ENCODE results near the gene RPS27L. TPM values are rescaled to one million over a fixed set of nuclear protein-coding genes. Genes with fewer than 3 reads are reported as not detected.
A peak's percentile ranks its signal among the peaks of the same experiment; 100 is the strongest.

Gene RPS27L
- total and polyA plus RNA-seq, 7 experiments from 2014 or later, result 38.7 to 248 (median 111) TPM

DNA sequence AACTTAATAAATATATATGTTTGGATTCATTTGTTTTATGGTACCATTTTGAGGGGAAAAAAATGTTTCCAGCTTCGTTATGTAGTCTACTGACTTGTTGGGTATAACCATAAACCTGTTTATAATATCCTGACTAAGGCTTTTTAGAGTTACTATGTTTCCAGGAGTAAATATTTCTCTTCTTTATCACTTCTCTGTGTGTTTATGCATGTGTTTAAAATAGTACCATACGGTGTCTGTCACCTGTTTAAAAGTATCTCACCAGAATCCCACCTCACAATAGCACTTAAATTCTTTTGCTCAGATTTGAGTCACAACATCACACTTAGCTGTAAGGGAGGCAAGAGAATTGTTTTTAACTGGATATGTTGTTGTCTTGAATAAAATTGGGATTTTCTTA is 20.5 kb downstream of the RPS27L start:
- H3K36me3 Mint-ChIP-seq, result peaks cover 0 to 21% (median 7%) of the 10 kb centered on the region in 5 donors
- no peak overlapping the region for H3K4me3 ChIP-seq (ENCODE audit: low read length)
- H3K4me3 Mint-ChIP-seq, result no peak overlapping the region
- no peaks in the 10 kb centered on the region for H3K9me3 ChIP-seq (ENCODE audit: control insufficient read depth in 2 of 3, low read length in 3 of 3)
- no peak overlapping the region for H3K27ac Mint-ChIP-seq
- H3K4me1 ChIP-seq (ENCODE audit: control insufficient read depth in 2 of 2, insufficient read depth in 2 of 2, low read length in 2 of 2), result no peaks in the 10 kb centered on the region
- H3K9me3 Mint-ChIP-seq, result no peaks in the 10 kb centered on the region
- DNase-seq, result no peak
- H3K27me3 Mint-ChIP-seq, result no peaks in the 10 kb centered on the region
- H3K27ac ChIP-seq (ENCODE audit: low read depth, low read length), result no peak overlapping the region
- ATAC-seq, result no peak
- POLR2A ChIA-PET, result interaction anchor here (1.8 kb wide), 1 partner anchor 25 kb away, joined by 5 read pairs; no protein-coding TSS in a partner anchor
- H3K4me1 Mint-ChIP-seq, result peaks cover 0 to 11% (median 0%) of the 10 kb centered on the region in 7 donors
- intact Hi-C loops (cut with micrococcal nuclease), result no loop called here
- H3K36me3 ChIP-seq (ENCODE audit: control insufficient read depth in 2 of 3, insufficient read depth in 3 of 3, low read length in 3 of 3), result no peaks in the 10 kb centered on the region
- H3K27me3 ChIP-seq (ENCODE audit: control insufficient read depth in 2 of 2, insufficient read depth in 2 of 2, low read length in 2 of 2), result no peaks in the 10 kb centered on the region
- CTCF ChIA-PET, result interaction anchor here (1.1 kb wide), 1 partner anchor 141 kb away, joined by 4 read pairs; the partner anchor contains the start of gene APH1B

DNA sequence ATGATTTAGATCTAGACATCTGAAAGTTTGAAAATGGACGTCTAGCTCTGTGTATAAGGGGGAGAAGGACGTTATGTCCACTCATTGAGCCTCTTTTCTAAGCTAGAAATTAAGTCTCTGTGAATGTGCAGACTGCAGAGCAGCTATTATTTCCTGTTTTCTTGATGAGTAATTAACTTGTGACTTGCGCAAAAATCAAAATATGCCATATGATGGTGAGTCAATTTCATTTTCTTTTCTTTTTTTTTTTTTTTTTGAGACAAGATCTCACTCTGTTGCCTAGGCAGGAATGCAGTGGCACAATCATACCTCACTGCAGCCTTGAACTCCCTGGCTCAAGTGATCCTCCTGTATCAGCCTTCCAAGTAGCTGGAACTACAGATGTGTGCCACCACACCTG is 21.5 kb downstream of the RPS27L start:
- H3K27ac ChIP-seq (ENCODE audit: low read depth, low read length), result no peak overlapping the region
- POLR2A ChIA-PET, result interaction anchor here (0.6 to 1.8 kb wide), 3 partner anchors 26 to 141 kb away, joined by 3 to 7 read pairs (median 5); no protein-coding TSS in a partner anchor

GRCh38 chr15:63135281-63135680 is 22.0 kb downstream of the RPS27L start:
- H3K27me3 ChIP-seq (ENCODE audit: control insufficient read depth in 2 of 2, insufficient read depth in 2 of 2, low read length in 2 of 2), result no peaks in the 10 kb centered on the region
- no peak overlapping the region for H3K27ac ChIP-seq (ENCODE audit: low read depth, low read length)
- peaks cover 0 to 11% (median 0%) of the 10 kb centered on the region in 7 donors for H3K4me1 Mint-ChIP-seq
- no peak overlapping the region for H3K4me3 Mint-ChIP-seq
- ATAC-seq (no peak), DNase-seq (no peak)
- H3K9me3 ChIP-seq (ENCODE audit: control insufficient read depth in 2 of 3, low read length in 3 of 3), result no peaks in the 10 kb centered on the region
- H3K36me3 Mint-ChIP-seq, result peaks cover 0 to 22% (median 7%) of the 10 kb centered on the region in 5 donors
- CTCF ChIA-PET, result no interaction called here
- intact Hi-C loops (cut with micrococcal nuclease), result no loop called here
- no peaks in the 10 kb centered on the region for H3K9me3 Mint-ChIP-seq
- no peaks in the 10 kb centered on the region for H3K4me1 ChIP-seq (ENCODE audit: control insufficient read depth in 2 of 2, insufficient read depth in 2 of 2, low read length in 2 of 2)
- H3K27ac Mint-ChIP-seq, result no peak overlapping the region
- H3K27me3 Mint-ChIP-seq, result no peaks in the 10 kb centered on the region
- POLR2A ChIA-PET, result interaction anchor here (0.6 to 0.7 kb wide), 2 partner anchors 96 to 142 kb away, joined by 3 to 7 read pairs; no protein-coding TSS in a partner anchor
- H3K4me3 ChIP-seq (ENCODE audit: low read length), result no peak overlapping the region
- no peaks in the 10 kb centered on the region for H3K36me3 ChIP-seq (ENCODE audit: control insufficient read depth in 2 of 3, insufficient read depth in 3 of 3, low read length in 3 of 3)

More for the DNA sequence above, 21.5 kb downstream of the RPS27L start:
- Histone ChIP-seq H3K4me3 (ENCODE audit: low read length) (no peak overlapping the region), H3K4me1 (ENCODE audit: control insufficient read depth in 2 of 2, insufficient read depth in 2 of 2, low read length in 2 of 2) (no peaks in the 10 kb centered on the region), H3K36me3 (ENCODE audit: control insufficient read depth in 2 of 3, insufficient read depth in 3 of 3, low read length in 3 of 3) (no peaks in the 10 kb centered on the region), H3K9me3 (ENCODE audit: control insufficient read depth in 2 of 3, low read length in 3 of 3) (no peaks in the 10 kb centered on the region), H3K27me3 (ENCODE audit: control insufficient read depth in 2 of 2, insufficient read depth in 2 of 2, low read length in 2 of 2) (no peaks in the 10 kb centered on the region)
- DNase-seq, result no peak
- H3K27ac Mint-ChIP-seq, result peak overlapping the region in 1 of 9 donors; percentile 55
- CTCF ChIA-PET, result interaction anchor here (1.1 kb wide), 1 partner anchor 141 kb away, joined by 4 read pairs; the partner anchor contains the start of gene APH1B
- H3K4me1 Mint-ChIP-seq, result peaks cover 0 to 11% (median 0%) of the 10 kb centered on the region in 7 donors
- no peak overlapping the region for H3K4me3 Mint-ChIP-seq
- no peaks in the 10 kb centered on the region for H3K9me3 Mint-ChIP-seq
- peaks cover 0 to 18% (median 7%) of the 10 kb centered on the region in 5 donors for H3K36me3 Mint-ChIP-seq
- peak; percentile 85 for ATAC-seq
- intact Hi-C loops (cut with micrococcal nuclease), result no loop called here
- no peaks in the 10 kb centered on the region for H3K27me3 Mint-ChIP-seq

DNA sequence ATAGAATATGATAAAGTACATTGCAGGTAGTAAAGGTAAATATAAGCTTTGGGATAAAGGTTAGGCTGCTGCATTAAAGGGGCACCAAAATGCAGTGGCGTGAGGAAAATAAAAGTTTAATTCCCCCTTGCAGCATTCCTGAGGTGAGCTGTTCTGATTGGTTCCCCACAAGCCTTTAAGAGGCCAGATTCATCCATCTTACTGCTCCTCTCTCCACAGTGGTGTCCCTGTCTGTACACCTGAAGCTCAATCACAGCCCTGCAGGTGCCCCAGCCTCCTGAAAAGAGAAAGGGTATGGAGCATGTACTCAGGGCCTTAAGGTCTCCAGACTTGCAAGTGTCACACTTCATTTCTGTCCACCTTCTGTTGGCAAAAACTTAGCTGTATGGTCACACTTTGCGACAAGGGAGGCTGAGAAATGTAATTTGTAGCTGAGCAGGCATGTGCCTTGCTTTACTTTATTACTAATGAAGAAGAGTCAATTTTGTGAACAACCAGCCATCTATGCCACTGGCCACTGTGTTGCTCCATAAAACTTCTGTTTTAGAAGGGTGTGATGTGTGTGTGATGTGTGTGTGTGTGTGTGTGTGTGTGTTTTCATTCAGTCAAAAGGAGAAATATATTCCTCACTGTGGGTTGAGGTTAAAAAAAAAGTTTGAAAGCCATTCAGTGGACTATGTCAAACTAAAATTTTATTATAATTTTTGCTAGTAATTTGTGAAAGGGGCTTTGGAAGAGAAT is 22.9 kb downstream of the RPS27L start:
- no peaks in the 10 kb centered on the region for H3K9me3 Mint-ChIP-seq
- H3K27me3 Mint-ChIP-seq, result no peaks in the 10 kb centered on the region
- peaks cover 0 to 11% (median 0%) of the 10 kb centered on the region in 7 donors for H3K4me1 Mint-ChIP-seq
- H3K27ac ChIP-seq (ENCODE audit: low read depth, low read length), result no peak overlapping the region
- POLR2A ChIA-PET, result interaction anchor here (1.7 kb wide), 1 partner anchor 23 kb away, joined by 5 read pairs; the partner anchor contains the start of gene RPS27L
- ATAC-seq (no peak), DNase-seq (no peak)
- H3K36me3 ChIP-seq (ENCODE audit: control insufficient read depth in 2 of 3, insufficient read depth in 3 of 3, low read length in 3 of 3), result no peaks in the 10 kb centered on the region
- H3K27me3 ChIP-seq (ENCODE audit: control insufficient read depth in 2 of 2, insufficient read depth in 2 of 2, low read length in 2 of 2), result no peaks in the 10 kb centered on the region
- intact Hi-C loops (cut with micrococcal nuclease), result no loop called here
- H3K4me1 ChIP-seq (ENCODE audit: control insufficient read depth in 2 of 2, insufficient read depth in 2 of 2, low read length in 2 of 2), result no peaks in the 10 kb centered on the region
- H3K27ac Mint-ChIP-seq, result no peak overlapping the region
- H3K4me3 ChIP-seq (ENCODE audit: low read length), result no peak overlapping the region
- CTCF ChIA-PET, result interaction anchor here (0.6 kb wide), 1 partner anchor 932 kb away, joined by 3 read pairs; no protein-coding TSS in a partner anchor
- H3K36me3 Mint-ChIP-seq, result peaks cover 0 to 24% (median 8%) of the 10 kb centered on the region in 5 donors
- H3K9me3 ChIP-seq (ENCODE audit: control insufficient read depth in 2 of 3, low read length in 3 of 3), result no peaks in the 10 kb centered on the region
- no peak overlapping the region for H3K4me3 Mint-ChIP-seq

DNA sequence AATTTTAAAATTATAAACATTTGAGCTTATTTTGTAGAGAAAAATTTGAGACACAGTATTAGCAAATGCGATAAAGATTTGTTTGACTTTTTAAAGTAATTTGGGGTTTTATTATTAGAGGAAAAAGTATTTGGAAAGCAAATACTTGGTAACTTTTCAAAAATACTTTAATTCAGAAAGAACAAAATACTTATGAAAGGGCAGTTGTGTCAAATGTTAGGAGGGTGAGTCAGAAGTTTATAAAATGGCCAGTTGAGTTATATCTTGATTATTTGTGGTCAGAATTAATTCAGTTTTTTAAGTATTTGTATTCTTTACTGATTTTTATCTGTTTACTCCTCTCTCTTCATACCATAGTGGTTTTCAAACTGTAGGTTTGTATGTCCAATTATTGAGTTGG is 23.5 kb downstream of the RPS27L start:
- no peaks in the 10 kb centered on the region for H3K27me3 Mint-ChIP-seq
- ChIA-PET CTCF (interaction anchor here (0.6 kb wide), 1 partner anchor 932 kb away, joined by 3 read pairs; no protein-coding TSS in a partner anchor), POLR2A (interaction anchor here (1.7 kb wide), 1 partner anchor 23 kb away, joined by 5 read pairs; the partner anchor contains the start of gene RPS27L)
- peaks cover 0 to 11% (median 0%) of the 10 kb centered on the region in 7 donors for H3K4me1 Mint-ChIP-seq
- ATAC-seq, result no peak
- Histone ChIP-seq H3K27me3 (ENCODE audit: control insufficient read depth in 2 of 2, insufficient read depth in 2 of 2, low read length in 2 of 2) (no peaks in the 10 kb centered on the region), H3K9me3 (ENCODE audit: control insufficient read depth in 2 of 3, low read length in 3 of 3) (no peaks in the 10 kb centered on the region), H3K4me3 (ENCODE audit: low read length) (no peak overlapping the region), H3K4me1 (ENCODE audit: control insufficient read depth in 2 of 2, insufficient read depth in 2 of 2, low read length in 2 of 2) (no peaks in the 10 kb centered on the region), H3K36me3 (ENCODE audit: control insufficient read depth in 2 of 3, insufficient read depth in 3 of 3, low read length in 3 of 3) (no peaks in the 10 kb centered on the region), H3K27ac (ENCODE audit: low read depth, low read length) (no peak overlapping the region)
- no peak for DNase-seq
- H3K4me3 Mint-ChIP-seq, result no peak overlapping the region
- no peak overlapping the region for H3K27ac Mint-ChIP-seq
- intact Hi-C loops (cut with micrococcal nuclease), result no loop called here
- H3K9me3 Mint-ChIP-seq, result no peaks in the 10 kb centered on the region
- H3K36me3 Mint-ChIP-seq, result peaks cover 0 to 31% (median 11%) of the 10 kb centered on the region in 5 donors

DNA sequence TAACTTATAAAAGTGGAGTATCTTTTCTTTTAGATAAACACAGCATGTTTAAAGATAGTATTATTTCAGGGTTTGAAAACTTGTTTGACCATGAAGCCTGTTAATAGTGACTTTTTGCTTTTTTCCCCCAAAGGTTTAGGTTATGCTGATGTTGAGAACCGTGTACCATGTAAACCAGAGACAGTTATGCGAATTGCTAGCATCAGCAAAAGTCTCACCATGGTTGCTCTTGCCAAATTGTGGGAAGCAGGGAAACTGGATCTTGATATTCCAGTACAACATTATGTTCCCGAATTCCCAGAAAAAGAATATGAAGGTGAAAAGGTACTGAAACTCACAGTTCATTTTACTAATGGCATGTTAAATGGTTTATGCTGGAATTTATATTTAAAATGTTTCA is 30.6 kb downstream of the RPS27L start:
- Mint-ChIP-seq H3K27ac (no peak overlapping the region), H3K4me3 (no peak overlapping the region), H3K27me3 (no peaks in the 10 kb centered on the region), H3K4me1 (peaks cover 6 to 21% (median 12%) of the 10 kb centered on the region in 7 donors), H3K9me3 (no peaks in the 10 kb centered on the region), H3K36me3 (peaks cover 0 to 32% (median 20%) of the 10 kb centered on the region in 5 donors)
- Histone ChIP-seq H3K9me3 (ENCODE audit: control insufficient read depth in 2 of 3, low read length in 3 of 3) (no peaks in the 10 kb centered on the region), H3K36me3 (ENCODE audit: control insufficient read depth in 2 of 3, insufficient read depth in 3 of 3, low read length in 3 of 3) (peaks cover 0 to 4% (median 0%) of the 10 kb centered on the region in 3 experiments), H3K4me3 (ENCODE audit: low read length) (no peak overlapping the region), H3K27ac (ENCODE audit: low read depth, low read length) (no peak overlapping the region), H3K4me1 (ENCODE audit: control insufficient read depth in 2 of 2, insufficient read depth in 2 of 2, low read length in 2 of 2) (peaks cover 4% of the 10 kb centered on the region in 2 donors), H3K27me3 (ENCODE audit: control insufficient read depth in 2 of 2, insufficient read depth in 2 of 2, low read length in 2 of 2) (no peaks in the 10 kb centered on the region)
- POLR2A ChIA-PET, result interaction anchor here (1.6 kb wide), 1 partner anchor 31 kb away, joined by 3 read pairs; the partner anchor contains the start of gene RPS27L
- intact Hi-C loops (cut with micrococcal nuclease), result no loop called here
- CTCF ChIA-PET, result interaction anchor here (0.8 kb wide), 1 partner anchor 152 kb away, joined by 3 read pairs; no protein-coding TSS in a partner anchor
- ATAC-seq (no peak), DNase-seq (no peak)

Data from naive thymus-derived CD4-positive, alpha-beta T cell (primary cell).